ENCODE measurements around the gene KIF2C. TPM values are rescaled to one million over a fixed set of nuclear protein-coding genes. Genes with fewer than 3 reads are reported as not detected.

Gene KIF2C
- total RNA-seq, 1 experiment from 2014 or later: 98.7 TPM

- H3K9me3 ChIP-seq (ENCODE audit: low read length): no peaks in the 10 kb centered on the region
- H4K20me1 ChIP-seq (ENCODE audit: low read length): no peaks in the 10 kb centered on the region
- BruUV-seq (replicated peaks): TSS peak; percentile 100
- intact Hi-C loops (cut with micrococcal nuclease): no loop called here
- H3K79me2 ChIP-seq (ENCODE audit: low read length): no peaks in the 10 kb centered on the region
- H3K27me3 ChIP-seq (ENCODE audit: low read length): no peaks in the 10 kb centered on the region
- peaks cover 3% of the 10 kb centered on the region for H3F3A ChIP-seq (ENCODE audit: low read length, unreplicated experiment)
- peak; percentile 86 for DNase-seq
- ATAC-seq: peak; percentile 93
- H3K9me2 ChIP-seq (replicated peaks; ENCODE audit: low read length): no peaks in the 10 kb centered on the region
- peak overlapping the region; percentile 70 for H3K27ac ChIP-seq (ENCODE audit: low read length)
- H3K9ac ChIP-seq (ENCODE audit: low read length): peak overlapping the region; percentile 44
- TF ChIP-seq CTCF (conservative IDR thresholded peaks at IDR 0.05; ENCODE audit: low read depth, low read length) (no peak), EZH2phosphoT487 (IDR thresholded peaks at IDR 0.05; ENCODE audit: borderline replicate concordance, low read length) (no peak)
- no peak overlapping the region for H3K4me3 ChIP-seq (ENCODE audit: low read length)
- H3K4me2 ChIP-seq (ENCODE audit: low read length): no peak overlapping the region
- POLR2A ChIA-PET (ENCODE audit: unreplicated experiment): interaction anchor here (0.5 to 1.6 kb wide), 7 partner anchors 8 to 951 kb away, joined by 3 to 16 read pairs (median 3); partner anchors contain the start of genes ARMH1 and TMEM53
- H2AFZ ChIP-seq (ENCODE audit: low read length): no peak overlapping the region
- peaks cover 3% of the 10 kb centered on the region for H3K4me1 ChIP-seq (ENCODE audit: insufficient read depth, low read length)
- CTCF ChIA-PET: interaction anchor here (0.6 kb wide), 1 partner anchor 9 kb away, joined by 4 read pairs; the partner anchor contains the start of gene RNU5D-1
- no peaks in the 10 kb centered on the region for H3K36me3 ChIP-seq (ENCODE audit: low read depth, low read length)
These were observed 17.9 kb upstream of the KIF2C start for GRCh38 chr1:44721485-44722361.

- Histone ChIP-seq H3K4me1 (ENCODE audit: insufficient read depth, low read length) (peaks cover 6% of the 10 kb centered on the region), H3F3A (ENCODE audit: low read length, unreplicated experiment) (peaks cover 3% of the 10 kb centered on the region), H3K9me3 (ENCODE audit: low read length) (no peaks in the 10 kb centered on the region), H2AFZ (ENCODE audit: low read length) (no peak overlapping the region), H3K4me3 (ENCODE audit: low read length) (no peak overlapping the region), H3K9me2 (replicated peaks; ENCODE audit: low read length) (no peaks in the 10 kb centered on the region), H3K9ac (ENCODE audit: low read length) (no peak overlapping the region), H3K36me3 (ENCODE audit: low read depth, low read length) (no peaks in the 10 kb centered on the region), H3K27me3 (ENCODE audit: low read length) (no peaks in the 10 kb centered on the region), H3K79me2 (ENCODE audit: low read length) (no peaks in the 10 kb centered on the region), H3K27ac (ENCODE audit: low read length) (no peak overlapping the region), H3K4me2 (ENCODE audit: low read length) (no peak overlapping the region), H4K20me1 (ENCODE audit: low read length) (no peaks in the 10 kb centered on the region)
- ATAC-seq (no peak), DNase-seq (no peak)
- intact Hi-C loops (cut with micrococcal nuclease): no loop called here
- ChIA-PET POLR2A (ENCODE audit: unreplicated experiment) (no interaction called here), CTCF (no interaction called here)
- TF ChIP-seq EZH2phosphoT487 (IDR thresholded peaks at IDR 0.05; ENCODE audit: borderline replicate concordance, low read length) (no peak), CTCF (conservative IDR thresholded peaks at IDR 0.05; ENCODE audit: low read depth, low read length) (no peak), EZH2 (IDR thresholded peaks at IDR 0.05; ENCODE audit: low read length, unreplicated experiment) (no peak)
- no TSS peak for BruUV-seq (replicated peaks)
These were observed 16.6 kb upstream of the KIF2C start for GRCh38 chr1:44723064-44723463.
